Measurements from ENCODE around the gene GSTP1.
"Not testable (repeated sequence)": the region's sequence is repeated elsewhere in the genome, so short reads cannot be mapped to it uniquely, and the experiment has no call there.

Gene GSTP1

DNA sequence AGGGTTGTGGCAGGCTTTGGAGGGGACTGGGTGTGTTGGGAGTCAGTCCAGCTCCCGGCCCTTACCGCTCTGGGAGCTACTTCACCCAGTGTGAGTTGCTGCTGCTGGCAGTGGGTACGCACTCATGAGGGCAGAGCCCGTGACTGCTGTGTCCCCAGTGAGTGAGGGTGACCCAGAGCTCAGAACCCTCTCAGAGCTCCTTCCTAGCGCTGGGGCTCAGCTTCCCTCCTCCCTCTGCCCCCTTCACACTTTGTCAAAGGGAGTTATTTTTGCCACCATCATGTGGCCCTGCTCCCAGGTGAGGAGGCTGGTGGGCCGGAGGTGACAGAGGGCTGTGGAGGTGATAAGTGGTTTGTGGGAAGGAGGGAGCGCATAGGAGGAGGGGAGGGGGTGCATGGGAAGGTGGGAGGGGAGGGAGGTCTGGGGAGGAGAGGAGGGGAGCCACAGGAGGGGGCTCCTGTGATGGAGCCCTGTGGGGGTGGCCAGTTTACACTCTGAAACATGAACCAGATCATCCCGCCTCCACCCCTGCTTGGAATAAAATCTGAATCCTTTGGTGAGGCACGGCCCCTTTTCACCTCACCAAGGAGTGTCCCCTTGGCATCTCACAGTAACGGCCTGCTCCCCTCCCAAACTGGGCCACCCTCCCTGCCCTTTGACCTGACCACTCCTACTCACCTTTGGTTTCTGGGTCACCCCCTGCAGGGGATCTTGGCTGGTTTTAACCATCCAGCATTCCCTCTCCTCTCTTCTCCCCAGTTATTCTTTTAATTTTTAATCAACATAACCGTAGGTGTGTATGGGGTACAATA lies 33.0 kb downstream of the GSTP1 start:
- no peak for DNase-seq

DNA sequence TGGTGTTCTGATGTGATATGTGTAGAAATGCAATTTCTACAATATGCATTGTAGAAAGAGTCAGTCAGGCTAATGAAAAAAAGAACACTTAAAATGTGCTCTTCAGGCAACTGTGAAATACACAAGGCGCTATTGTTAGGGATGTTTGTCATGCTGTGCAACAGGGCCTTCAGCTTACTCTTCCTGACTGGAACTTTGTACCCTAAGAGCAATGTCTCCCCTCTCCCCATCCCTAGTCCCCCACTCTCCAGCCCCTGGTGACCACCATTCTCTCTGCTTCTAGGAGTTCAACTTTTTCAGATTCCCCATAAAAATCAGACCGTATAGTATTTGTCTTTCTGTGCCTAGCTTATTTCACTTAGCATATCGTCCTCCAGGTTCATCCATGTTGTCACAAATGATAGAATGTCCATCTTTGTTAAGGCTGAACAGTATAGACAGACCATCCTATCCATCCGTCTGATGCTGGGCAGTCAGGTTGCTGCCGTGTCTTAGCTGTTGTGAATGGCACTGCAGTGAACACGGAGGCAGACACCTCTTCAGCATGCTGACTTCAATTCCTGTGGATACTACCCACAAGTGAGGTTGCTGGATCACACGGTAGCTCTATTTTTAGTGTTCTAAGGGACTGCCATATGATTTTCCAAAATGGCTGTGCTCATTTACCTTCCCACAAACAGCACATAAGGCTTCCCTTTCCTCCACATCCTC lies 33.8 kb downstream of the GSTP1 start:
- DNase-seq, result no peak

DNA sequence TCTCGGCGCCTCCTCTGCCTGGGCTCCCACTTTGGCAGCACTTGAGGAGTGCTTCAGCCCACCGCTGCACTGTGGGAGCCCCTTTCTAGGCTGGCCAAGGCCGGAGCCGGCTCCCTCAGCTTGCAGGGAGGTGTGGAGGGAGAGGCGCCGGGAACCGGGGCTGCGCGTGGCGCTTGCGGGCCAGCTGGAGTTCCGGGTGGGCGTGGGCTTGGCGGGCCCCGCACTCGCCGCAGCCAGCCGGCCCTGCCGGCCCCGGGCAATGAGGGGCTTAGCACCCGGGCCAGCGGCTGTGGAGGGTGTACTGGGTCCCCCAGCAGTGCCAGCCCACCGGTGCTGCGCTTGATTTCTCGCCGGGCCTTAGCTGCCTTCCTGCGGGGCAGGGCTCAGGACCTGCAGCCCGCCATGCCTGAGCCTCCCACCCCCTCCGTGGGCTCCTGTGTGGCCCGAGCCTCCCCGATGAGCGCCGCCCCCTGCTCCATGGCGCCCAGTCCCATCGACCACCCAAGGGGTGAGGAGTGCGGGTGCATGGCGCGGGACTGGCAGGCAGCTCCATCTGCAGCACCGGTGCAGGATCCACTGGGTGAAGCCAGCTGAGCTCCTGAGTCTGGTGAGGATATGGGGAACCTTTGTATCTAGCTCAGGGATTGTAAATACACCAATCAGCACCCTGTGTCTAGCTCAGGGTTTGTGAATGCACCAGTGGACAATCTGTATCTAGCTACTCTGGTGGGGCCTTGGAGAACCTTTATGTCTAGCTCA lies 35.5 kb downstream of the GSTP1 start:
- DNase-seq, result not testable (repeated sequence)

DNA sequence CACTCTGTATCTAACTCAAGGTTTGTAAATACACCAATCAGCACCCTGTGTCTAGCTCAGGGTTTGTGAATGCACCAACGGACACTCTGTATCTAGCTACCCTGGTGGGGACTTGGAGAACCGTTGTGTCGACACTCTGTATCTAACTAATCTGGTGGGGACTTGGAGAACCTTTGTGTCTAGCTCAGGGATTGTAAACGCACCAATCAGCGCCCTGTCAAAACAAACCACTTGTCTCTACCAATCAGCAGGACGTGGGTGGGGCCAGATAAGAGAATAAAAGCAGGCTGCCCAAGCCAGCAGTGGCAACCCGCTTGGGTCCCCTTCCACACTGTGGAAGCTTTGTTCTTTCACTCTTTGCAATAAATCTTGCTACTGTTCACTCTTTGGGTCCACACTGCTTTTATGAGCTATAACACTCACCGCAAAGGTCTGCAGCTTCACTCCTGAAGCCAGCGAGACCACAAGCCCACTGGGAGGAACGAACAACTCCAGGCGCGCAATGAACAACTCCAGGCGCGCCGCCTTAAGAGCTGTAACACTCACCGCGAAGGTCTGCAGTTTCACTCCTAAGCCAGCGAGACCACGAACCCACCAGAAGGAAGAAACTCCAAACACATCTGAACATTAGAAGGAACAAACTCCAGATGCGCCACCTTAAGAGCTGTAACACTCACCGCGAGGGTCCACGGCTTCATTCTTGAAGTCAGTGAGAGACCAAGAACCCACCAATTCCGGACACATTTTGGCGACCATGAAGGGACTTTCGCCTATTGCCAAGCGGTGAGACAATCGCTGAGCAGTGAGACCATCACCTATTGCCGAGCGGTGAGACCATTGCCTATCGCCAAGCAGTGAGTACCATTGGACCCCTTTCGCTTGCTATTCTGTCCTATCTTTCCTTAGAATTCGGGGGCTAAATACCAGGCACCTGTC lies 36.3 kb downstream of the GSTP1 start:
- DNase-seq, result peak; percentile 52

DNA sequence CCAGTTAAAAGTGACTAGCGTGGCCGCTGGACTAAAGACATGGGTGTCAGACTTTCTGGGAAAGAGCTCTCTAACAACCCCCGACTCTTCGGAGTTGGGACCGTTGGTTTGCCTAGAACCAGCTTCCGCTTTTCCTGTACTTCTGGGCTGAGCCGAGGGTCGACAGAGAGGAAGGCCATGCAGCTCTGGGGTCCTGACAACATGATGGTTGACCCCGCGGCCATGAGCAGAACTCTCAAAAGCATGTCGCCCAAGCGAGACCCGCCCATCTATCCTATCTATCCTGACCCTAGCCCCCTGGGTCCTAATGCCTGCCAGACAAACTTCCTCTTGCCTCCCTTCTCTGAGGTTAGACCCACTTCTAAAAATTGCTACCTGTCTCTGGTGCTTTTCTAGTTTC lies 37.0 kb downstream of the GSTP1 start:
- DNase-seq, result peak; percentile 30

DNA sequence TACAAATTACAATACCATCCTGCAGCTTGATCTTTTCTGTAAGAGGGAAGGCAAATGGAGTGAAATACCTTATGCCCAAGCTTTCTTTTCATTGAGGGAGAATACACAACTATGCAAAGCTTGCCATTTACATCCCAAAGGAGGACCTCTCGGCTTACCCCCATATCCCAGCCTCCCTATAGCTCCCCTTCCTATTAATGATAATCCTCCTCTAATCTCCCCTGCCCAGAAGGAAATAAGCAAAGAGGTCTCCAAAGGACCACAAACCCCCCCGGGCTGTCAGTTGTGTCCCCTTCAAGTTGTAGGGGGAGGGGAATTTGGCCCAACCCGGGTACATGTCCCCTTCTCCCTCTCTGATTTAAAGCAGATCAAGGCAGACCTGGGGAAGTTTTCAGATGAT lies 38.3 kb downstream of the GSTP1 start:
- not testable (repeated sequence) for DNase-seq

DNA sequence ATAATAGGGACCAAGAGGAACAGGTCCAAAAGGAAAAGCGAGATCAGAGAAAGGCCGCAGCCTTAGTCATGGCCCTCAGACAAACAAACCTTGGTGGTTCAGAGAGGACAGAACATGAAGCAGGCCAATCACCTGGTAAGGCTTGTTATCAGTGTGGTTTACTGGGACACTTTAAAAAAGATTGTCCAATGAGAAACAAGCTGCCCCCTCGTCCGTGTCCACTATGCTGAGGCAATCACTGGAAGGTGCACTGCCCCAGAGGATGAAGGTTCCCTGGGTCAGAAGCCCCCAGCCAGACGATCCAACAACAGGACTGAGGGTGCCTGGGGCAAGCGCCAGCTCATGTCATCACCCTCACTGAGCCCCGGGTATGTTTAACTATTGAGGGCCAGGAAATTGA lies 39.3 kb downstream of the GSTP1 start:
- not testable (repeated sequence) for DNase-seq

DNA sequence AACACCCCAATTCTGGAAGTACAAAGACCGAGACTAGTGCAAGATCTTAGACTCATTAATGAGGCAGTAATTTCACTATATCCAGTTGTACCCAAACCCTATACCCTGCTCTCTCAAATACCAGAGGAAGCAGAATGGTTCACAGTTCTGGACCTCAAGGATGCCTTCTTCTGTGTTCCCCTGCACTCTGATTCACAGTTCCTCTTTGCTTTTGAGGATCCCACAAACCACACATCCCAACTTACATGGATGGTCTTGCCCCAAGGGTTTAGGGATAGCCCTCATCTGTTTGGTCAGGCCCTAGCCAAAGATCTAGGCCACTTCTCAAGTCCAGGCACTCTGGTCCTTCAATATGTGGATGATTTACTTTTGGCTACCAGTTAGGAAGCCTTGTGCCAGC lies 40.2 kb downstream of the GSTP1 start:
- not testable (repeated sequence) for DNase-seq

DNA sequence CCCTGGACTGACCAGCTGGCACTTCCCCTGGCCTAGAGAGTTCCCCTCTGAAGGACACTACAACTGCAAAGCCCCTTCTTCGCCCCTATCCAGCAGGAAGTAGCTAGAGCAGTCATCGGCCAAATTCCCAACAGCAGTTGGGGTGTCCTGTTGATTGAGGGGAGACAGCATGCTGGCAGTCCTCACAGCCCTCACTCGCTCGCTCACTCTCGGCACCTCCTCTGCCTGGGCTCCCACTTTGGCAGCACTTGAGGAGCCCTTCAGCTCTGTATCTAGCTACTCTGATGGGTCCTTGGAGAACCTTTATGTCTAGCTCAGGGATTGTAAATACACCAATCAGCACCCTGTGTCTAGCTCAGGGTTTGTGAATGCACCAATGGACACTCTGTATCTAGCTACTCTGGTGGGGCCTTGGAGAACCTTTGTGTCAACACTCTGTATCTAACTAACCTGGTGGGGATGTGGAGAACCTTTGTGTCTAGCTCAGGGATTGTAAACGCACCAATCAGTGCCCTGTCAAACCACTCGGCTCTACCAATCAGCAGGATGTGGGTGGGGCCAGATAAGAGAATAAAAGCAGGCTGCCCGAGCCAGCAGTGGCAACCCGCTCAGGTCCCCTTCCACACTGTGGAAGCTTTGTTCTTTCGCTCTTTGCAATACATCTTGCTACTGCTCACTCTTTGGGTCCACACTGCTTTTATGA lies 42.7 kb downstream of the GSTP1 start:
- peak; percentile 35 for DNase-seq

DNA sequence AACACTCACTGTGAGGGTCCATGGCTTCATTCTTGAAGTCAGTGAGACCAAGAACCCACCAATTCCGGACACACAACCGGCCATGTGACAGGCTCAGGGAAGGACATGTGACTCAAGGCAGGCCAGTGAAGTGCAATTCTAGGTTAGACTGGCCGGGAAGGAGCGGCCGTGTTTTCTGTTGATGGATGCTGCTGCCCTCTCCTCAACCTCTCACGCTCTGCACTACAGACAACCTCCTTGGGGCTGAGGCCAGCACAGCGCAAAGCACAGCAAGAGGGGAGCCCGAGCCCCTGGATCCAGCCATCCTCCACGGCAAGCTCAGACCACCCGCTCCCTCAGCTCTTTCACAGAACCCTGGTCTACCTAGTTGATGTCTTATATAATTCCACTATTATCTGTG lies 43.4 kb downstream of the GSTP1 start:
- no peak for DNase-seq

DNA sequence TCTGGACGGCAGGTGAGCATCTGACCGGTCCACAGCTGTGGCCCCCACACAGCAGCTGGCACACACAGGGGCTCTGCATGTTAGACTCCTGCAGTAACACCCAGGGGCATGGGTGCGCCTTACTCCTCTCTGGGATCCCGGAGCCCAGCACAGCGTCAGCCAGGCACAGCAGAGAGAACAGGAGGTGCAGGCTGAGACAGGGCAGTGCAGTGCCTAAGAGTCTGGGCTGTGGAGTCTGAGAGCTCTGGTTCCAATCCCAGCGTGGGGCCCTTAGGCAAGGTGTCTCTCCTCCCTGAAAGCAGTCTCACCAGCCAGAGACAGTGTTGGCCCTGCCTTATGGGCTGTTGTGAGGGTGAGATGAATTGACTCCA lies 43.8 kb downstream of the GSTP1 start:
- no peak for DNase-seq

DNA sequence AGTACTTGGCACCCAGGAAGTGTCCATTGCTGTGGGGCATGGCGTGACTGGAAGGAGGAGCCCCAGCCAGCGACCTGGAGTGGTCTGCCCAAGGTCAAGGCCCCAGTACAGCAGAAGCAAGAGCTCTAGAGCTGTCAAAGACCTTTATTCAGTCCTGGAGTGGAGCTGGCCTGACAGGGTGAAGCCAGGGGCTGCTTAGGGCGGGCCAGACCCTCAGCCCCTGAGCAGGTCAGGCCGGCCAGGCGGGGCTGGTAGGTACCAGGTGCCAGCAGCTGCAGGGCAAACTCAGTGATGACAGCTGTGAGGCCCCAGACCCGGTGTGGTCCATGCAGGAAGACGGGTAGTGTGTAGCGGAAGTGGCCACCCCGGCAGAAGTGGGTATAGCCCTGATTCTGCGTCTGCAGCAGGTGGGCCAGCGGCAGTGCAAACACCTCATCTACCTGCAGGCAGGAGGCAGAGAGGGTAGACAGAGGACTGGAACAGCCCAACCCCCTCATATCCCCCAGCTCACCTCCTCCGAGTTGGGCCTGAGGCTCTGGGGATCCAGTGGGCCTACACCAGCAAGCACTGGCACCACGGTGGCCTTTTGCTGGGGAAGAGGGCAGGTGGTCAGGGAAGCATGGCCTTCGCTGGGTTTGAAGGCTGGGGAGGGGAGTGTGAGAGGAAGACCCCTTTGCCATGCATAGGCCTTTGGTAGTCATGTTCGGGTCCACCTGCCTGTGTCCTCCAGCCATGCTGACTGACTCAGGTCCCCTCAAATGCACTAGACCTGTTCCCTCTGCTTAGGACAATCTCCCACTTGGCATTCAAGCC lies 44.4 kb downstream of the GSTP1 start:
- DNase-seq, result no peak

DNA sequence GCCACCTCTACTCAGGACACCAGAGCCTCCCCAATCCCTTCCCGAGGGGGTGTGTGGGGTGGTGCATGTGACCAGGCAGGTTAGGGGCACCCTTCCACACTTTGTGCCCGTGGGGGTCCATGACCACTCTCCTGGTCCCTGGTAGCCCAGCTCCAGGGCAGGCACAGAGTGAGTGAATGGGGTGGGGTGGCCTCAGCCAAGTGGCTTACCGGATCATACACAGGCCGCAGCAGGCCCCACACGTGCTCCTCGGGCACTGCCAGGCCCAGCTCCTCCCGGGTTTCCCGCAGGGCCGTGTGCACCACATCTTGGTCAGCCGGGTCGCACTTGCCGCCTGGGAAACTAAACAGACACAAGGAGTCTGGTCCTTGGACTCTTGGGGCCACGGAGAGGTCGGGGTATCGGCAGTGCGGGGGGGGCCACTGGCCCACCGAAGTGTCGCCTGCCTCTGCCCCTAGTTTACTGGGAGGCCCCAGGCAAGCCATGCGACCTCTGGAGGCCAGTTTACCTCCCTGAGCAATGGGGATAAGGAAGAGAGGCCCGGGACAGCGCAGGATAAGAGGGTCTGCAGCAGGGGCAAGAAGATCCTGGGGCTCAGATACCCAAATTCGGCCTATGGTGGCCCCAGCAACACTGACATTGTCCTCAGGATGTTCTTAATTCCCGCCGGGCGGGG lies 45.2 kb downstream of the GSTP1 start:
- DNase-seq, result no peak

DNA sequence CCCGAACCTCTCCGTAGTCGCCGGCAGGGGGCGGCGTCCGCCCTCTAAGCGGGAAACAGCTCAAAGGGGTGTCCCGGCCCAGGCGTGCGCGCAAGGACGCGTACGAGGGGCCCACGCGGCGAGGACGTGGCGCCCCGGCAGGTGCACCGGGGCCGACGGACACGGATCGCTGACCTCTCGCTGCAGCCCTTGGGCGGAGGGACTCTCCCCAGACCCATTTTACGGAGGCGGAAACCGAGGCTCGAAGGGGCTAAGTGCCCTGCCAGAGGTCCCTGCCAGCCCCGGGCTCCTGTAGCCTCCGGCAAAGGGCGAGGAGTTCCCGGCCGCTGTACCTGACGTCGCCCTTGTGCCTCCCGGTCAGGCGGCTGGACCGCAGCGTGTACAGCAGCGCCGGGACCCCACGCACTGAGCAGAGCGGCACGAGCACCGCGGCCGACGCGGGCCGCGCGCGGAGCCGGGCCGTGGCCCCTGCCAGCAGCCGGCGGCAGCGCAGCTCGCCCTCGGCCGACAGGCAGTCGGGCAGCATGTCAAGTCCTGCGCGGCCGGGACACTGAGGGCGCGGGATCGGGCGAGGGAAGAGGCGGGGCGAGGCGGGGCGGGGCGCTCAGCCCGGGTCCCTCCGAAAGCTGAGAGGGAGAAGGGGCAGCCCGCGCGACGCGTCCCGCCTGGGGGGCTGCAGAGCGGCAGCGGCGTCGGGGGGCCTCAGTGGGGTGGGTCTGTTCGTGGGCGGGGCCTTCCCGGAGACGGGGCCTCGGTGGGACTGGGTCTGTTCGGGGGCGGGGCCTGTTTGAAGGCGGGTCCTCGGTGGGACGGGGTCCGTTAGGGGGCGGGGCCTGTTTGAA lies 46.0 kb downstream of the GSTP1 start, which contains the start of gene NUDT8:
NUDT8 (minus strand) TSS at position 552 of the 842 bp plus-strand sequence; CDS start at position 526, 26 bp downstream.
- peak; percentile 83 for DNase-seq

DNA sequence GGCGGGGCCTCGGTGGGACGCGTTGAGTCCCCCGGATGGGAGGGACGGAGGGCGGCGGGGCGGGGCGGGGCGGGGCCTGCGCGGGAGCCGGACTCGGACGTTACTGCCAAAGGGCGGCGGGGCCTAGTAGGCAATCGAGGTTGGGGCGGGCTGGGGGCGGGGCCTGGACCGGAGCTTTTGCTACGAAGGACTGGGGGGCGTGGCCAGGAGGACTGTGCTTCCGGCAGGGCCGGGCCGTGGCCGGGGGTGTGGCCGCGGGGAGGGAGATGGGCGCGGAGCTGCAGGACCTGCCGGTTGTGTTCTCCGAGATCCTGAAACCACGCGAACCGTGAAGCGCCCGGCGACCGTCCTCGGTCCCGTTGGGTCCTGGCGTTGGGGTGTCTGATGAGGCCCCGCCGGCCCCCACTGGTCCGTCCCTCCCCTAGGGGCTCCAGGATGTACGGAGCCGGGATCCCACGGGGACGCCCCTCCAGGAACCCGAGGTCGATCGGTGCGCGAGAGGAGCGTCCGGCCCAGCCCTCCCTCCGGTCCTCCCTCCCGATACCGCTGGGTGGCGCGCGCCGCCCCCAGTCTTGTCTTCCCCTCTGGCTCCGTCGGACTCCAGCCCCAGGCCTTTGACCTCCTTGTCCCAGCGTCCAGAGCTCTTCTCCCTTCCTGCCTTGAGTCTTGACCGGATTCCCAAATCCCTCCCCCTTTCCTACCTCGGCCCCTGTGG lies 46.8 kb downstream of the GSTP1 start:
- peak; percentile 98 for DNase-seq

DNA sequence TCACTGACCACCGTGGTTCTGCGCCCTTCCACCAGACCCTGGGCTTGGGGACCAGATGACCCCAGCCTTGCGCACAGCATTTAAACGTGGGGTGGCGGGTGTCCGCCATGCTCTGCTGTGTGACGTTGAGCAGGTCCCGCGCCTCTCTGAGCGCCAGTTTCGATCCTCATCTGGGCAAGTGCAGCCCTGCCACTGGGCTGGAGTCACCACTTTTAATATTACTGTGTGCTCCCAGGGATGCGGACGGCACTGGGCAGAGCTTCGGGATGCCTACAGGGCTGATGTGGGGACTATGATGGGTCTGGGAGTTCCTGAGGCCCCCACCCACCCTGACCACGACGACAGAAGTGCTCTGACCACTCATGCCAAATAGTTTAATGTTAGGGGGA lies 47.3 kb downstream of the GSTP1 start:
- DNase-seq, result no peak

DNA sequence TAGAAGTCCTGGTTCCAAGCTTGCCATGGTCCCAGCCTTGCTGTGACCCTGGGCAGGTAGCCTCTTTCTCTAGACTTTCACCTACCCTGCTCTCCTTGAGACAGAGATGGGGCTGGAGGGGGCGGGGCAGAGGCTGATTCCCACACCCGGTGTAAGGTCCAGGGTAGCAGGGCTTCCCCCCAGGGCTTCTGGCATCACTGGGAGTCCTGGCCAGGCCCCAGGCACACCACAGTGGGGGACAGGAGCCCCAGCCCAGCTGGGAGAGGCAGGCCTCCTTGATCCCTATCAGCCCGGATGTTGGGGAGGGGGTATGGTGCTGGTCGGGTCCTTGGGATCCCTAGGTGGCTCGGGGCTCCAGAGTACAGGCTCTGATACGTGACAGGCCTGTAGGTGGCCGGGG lies 47.8 kb downstream of the GSTP1 start:
- DNase-seq, result no peak

DNA sequence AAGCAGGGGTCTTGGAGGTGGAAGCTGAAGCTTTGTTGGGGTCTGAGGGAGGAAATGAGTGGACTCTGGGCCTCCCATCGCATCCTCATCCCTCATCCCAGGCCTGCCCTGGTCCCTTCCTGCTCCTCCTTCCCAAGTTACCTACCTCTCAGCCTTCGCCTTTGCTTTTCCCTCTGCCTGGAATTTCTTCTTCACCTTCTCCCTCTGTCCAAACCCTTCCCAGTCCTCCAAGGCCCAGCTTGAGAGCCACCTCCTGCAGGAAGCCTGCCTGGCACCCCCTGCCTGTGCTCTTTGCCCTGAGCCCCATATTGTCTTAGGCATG lies 48.2 kb downstream of the GSTP1 start:
- no peak for DNase-seq

All from NCI-H526 treated with DMSO at 0.1 percent for 48 hours (cell line).